Left lung (tissue), 10 donors: Measurements from ENCODE around the gene ADAMTS12. TPM values are rescaled to one million over a fixed set of nuclear protein-coding genes. Genes with fewer than 3 reads are reported as not detected.

Source experiments
- ATAC-seq: fragments of 200-7000 bp; cut with Tn5 transposase; one replicate; pipeline ENCODE4 v1.9.1; 2020; ENCODE audit warnings: moderate library complexity
- DNase-seq, 4 donors: peaks; one replicate each; pipeline ENCODE4 v3.0.0-alpha.2; 2013 to 2020
- H3K27ac ChIP-seq, 2 donors: fragments of 200-600 bp; sonication (generic) in 1 of 2; one replicate each; pipeline versions ENCODE4 v1.5.0 to v1.8.0; 2020 to 2021
- H3K27me3 ChIP-seq, 2 donors: fragments of 200-600 bp; sonication (generic) in 1 of 2; one replicate each; pipeline versions ENCODE4 v1.5.0 to v1.8.0; 2020 to 2021
- H3K36me3 ChIP-seq, 2 donors: fragments of 200-600 bp; sonication (generic) in 1 of 2; one replicate each; pipeline versions ENCODE4 v1.5.0 to v1.8.0; 2020 to 2021
- H3K4me1 ChIP-seq, 2 donors: fragments of 200-600 bp; one replicate each; pipeline ENCODE4 v1.8.0; 2021
- H3K4me3 ChIP-seq, 2 donors: fragments of 200-600 bp; sonication (generic) in 1 of 2; one replicate each; pipeline versions ENCODE4 v1.5.0 to v1.8.0; 2020 to 2021; ENCODE audit warnings: mild to moderate bottlenecking in 1 of 2
- H3K9me3 ChIP-seq, 2 donors: fragments of 200-600 bp; sonication (generic) in 1 of 2; one replicate each; pipeline versions ENCODE4 v1.5.0 to v1.8.0; 2020 to 2021
- CTCF ChIP-seq, 2 donors: fragments of 200-600 bp; sonication (generic) in 1 of 2; IDR thresholded peaks; one replicate each; pipeline versions ENCODE4 v1.5.0 to v1.8.0; 2021; ENCODE audit warnings: antibody characterized with exemption in 2 of 2
- intact Hi-C, 2 donors: fragments of 100-400 bp; cut with DNase I; formaldehyde crosslinking; loops; one replicate each; pipeline versions ENCODE4 v1.11.2 to v1.14.2; 2022
- polyA plus RNA-seq, 6 donors: library from polyadenylated mRNA; unstranded; fragments of 120-200 nt; gene quantifications; one replicate each; pipeline ENCODE4 v1.2.1, GENCODE V29; 2013; ENCODE audit not compliant: insufficient read length in 6 of 6
- total RNA-seq, 2 donors: library from RNA; stranded (reverse); fragmentation: NEBNext Ultra II Directional; extraction: Animal tissue kit (Norgen Biotek cat#: 25700); gene quantifications; one replicate each; pipeline ENCODE4 v1.2.1, GENCODE V29; 2021
- donor health status: DM: no; HTN: yes; CAD: no.
- donor health status: DM: no; HTN: no; CAD: no.

The ADAMTS12 gene
- total and polyA plus RNA-seq, 8 donors = 11.6 to 59.1 (median 52.1) TPM

- no peak for DNase-seq
- no peaks in the 10 kb centered on the region for H3K9me3 ChIP-seq
- no peaks in the 10 kb centered on the region for H3K27me3 ChIP-seq
- no peak for TF ChIP-seq CTCF (IDR thresholded peaks at IDR 0.05)
- no peak for ATAC-seq
- intact Hi-C loops = no loop called here
- H3K36me3 ChIP-seq = no peaks in the 10 kb centered on the region
- H3K27ac ChIP-seq = no peak overlapping the region
- H3K4me3 ChIP-seq = no peak overlapping the region
- H3K4me1 ChIP-seq = no peaks in the 10 kb centered on the region
These were observed 122.6 kb downstream of the ADAMTS12 start for GRCh38 chr5:33769196-33769595.

- no peak for TF ChIP-seq CTCF (IDR thresholded peaks at IDR 0.05)
- DNase-seq = no peak
- H3K27ac ChIP-seq = no peak overlapping the region
- H3K36me3 ChIP-seq = no peaks in the 10 kb centered on the region
- no peaks in the 10 kb centered on the region for H3K27me3 ChIP-seq
- H3K9me3 ChIP-seq = no peaks in the 10 kb centered on the region
- no peak overlapping the region for H3K4me3 ChIP-seq
- H3K4me1 ChIP-seq = no peaks in the 10 kb centered on the region
- ATAC-seq = no peak
- intact Hi-C loops = no loop called here
These were observed 125.8 kb downstream of the ADAMTS12 start for GRCh38 chr5:33766023-33766422.

- H3K27me3 ChIP-seq = no peaks in the 10 kb centered on the region
- TF ChIP-seq CTCF (IDR thresholded peaks at IDR 0.05) = no peak
These were observed 127.0 kb downstream of the ADAMTS12 start for GRCh38 chr5:33764786-33765185.

DNA sequence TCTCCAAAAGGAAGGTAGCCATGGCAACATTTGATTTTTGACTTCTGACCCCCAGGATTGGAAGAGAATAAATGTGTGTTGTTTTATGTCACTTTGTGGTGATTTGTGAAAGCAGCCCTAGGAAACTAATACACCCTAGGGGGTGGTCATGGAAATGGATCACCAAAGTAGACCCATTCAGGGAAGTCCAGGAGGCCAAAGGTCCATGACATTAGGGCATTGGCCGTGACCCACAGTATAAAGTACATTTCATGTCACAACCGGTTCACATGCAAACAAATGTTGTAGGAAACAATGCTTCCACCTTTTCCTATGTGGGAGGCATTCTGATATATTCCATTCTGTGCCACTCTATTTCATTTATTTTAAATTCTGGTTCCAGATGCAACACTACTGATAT lies 128.4 kb downstream of the ADAMTS12 start:
- intact Hi-C loops = no loop called here
- H3K27me3 ChIP-seq = no peaks in the 10 kb centered on the region
- no peak overlapping the region for H3K27ac ChIP-seq
- ATAC-seq = no peak
- H3K36me3 ChIP-seq = no peaks in the 10 kb centered on the region
- H3K4me1 ChIP-seq = no peaks in the 10 kb centered on the region
- no peak overlapping the region for H3K4me3 ChIP-seq
- TF ChIP-seq CTCF (IDR thresholded peaks at IDR 0.05) = no peak
- H3K9me3 ChIP-seq = no peaks in the 10 kb centered on the region
- DNase-seq = no peak

More at GRCh38 chr5:33764786-33765185, 127.0 kb downstream of the ADAMTS12 start:
- Histone ChIP-seq H3K9me3 (no peaks in the 10 kb centered on the region), H3K36me3 (no peaks in the 10 kb centered on the region), H3K4me1 (no peaks in the 10 kb centered on the region), H3K27ac (no peak overlapping the region), H3K4me3 (no peak overlapping the region)
- ATAC-seq (no peak), DNase-seq (no peak)
- intact Hi-C loops = no loop called here

- H3K4me1 ChIP-seq = no peaks in the 10 kb centered on the region
- DNase-seq = no peak
- H3K27ac ChIP-seq = no peak overlapping the region
- TF ChIP-seq CTCF (IDR thresholded peaks at IDR 0.05) = no peak
- no peak overlapping the region for H3K4me3 ChIP-seq
- H3K9me3 ChIP-seq = no peaks in the 10 kb centered on the region
- intact Hi-C loops = no loop called here
- no peak for ATAC-seq
- no peaks in the 10 kb centered on the region for H3K36me3 ChIP-seq
- H3K27me3 ChIP-seq = no peaks in the 10 kb centered on the region
These were observed 128.9 kb downstream of the ADAMTS12 start for GRCh38 chr5:33762859-33763258.
